H9 (cell line): ENCODE data around the gene CTNNA3. TPM values are rescaled to one million over a fixed set of nuclear protein-coding genes. Genes with fewer than 3 reads are reported as not detected.

Experiments used
- DNase-seq: peaks from one replicate; pipeline ENCODE4 v3.0.0-alpha.2; 2017
- H2AFZ ChIP-seq: one replicate; pipeline ENCODE4 v1.6.1; 2013; ENCODE audit warnings: mild to moderate bottlenecking, low read length, control low read depth, moderate library complexity
- H2AK5ac ChIP-seq: 2 replicates; pipeline ENCODE4 v1.6.1; 2013; ENCODE audit warnings: low read length, control low read depth, mixed read lengths; ENCODE audit not compliant: insufficient read length
- H2BK120ac ChIP-seq: one replicate; pipeline ENCODE4 v1.6.1; 2013; ENCODE audit warnings: low read depth, mild to moderate bottlenecking, low read length, control low read depth, inconsistent platforms; ENCODE audit not compliant: poor library complexity, severe bottlenecking
- H2BK12ac ChIP-seq: 2 replicates; pipeline ENCODE4 v1.6.1; 2013; ENCODE audit warnings: low read length, control low read depth, mixed read lengths, low read depth; ENCODE audit not compliant: insufficient read length
- H2BK15ac ChIP-seq: 2 replicates; pipeline ENCODE4 v1.6.1; 2013; ENCODE audit warnings: low read depth, low read length, control low read depth
- H2BK20ac ChIP-seq: one replicate; pipeline ENCODE4 v1.6.1; 2013; ENCODE audit warnings: low read depth, mild to moderate bottlenecking, low read length, control low read depth, inconsistent platforms; ENCODE audit not compliant: poor library complexity, severe bottlenecking
- H2BK5ac ChIP-seq: 2 replicates; pipeline ENCODE4 v1.6.1; 2013; ENCODE audit warnings: low read length, control low read depth, mixed read lengths; ENCODE audit not compliant: insufficient read length
- H3K14ac ChIP-seq: 2 replicates; pipeline ENCODE4 v1.6.1; 2013; ENCODE audit warnings: low read length, control low read depth; ENCODE audit not compliant: insufficient read depth
- H3K18ac ChIP-seq: 2 replicates; pipeline ENCODE4 v1.6.1; 2013; ENCODE audit warnings: low read depth, mild to moderate bottlenecking, mixed read lengths, low read length, control low read depth; ENCODE audit not compliant: insufficient read length
- H3K23ac ChIP-seq: 2 replicates; pipeline ENCODE4 v1.6.1; 2013; ENCODE audit warnings: low read length, control low read depth, mixed read lengths, low read depth; ENCODE audit not compliant: insufficient read length
- H3K23me2 ChIP-seq: 2 replicates; pipeline ENCODE4 v1.6.1; 2013; ENCODE audit warnings: low read depth, mild to moderate bottlenecking, mixed read lengths, low read length, control low read depth; ENCODE audit not compliant: insufficient read length, poor library complexity, severe bottlenecking
- H3K27ac ChIP-seq: 2 replicates; pipeline ENCODE4 v1.5.1; 2013; ENCODE audit warnings: low read length, control low read depth, mixed read lengths, low read depth; ENCODE audit not compliant: insufficient read length
- H3K27me3 ChIP-seq: 2 replicates; pipeline ENCODE4 v1.6.1; 2013; ENCODE audit warnings: low read length, control low read depth, inconsistent platforms; ENCODE audit not compliant: insufficient read depth
- H3K4ac ChIP-seq: 2 replicates; pipeline ENCODE4 v1.6.1; 2013; ENCODE audit warnings: low read depth, mild to moderate bottlenecking, control low read depth, inconsistent platforms, low read length, moderate library complexity
- H3K4me1 ChIP-seq: 2 replicates; pipeline ENCODE4 v1.6.1; 2013; ENCODE audit warnings: low read length, control low read depth, inconsistent platforms; ENCODE audit not compliant: insufficient read depth
- H3K4me2 ChIP-seq: 2 replicates; pipeline ENCODE4 v1.6.1; 2013; ENCODE audit warnings: low read length, control low read depth, mixed read lengths; ENCODE audit not compliant: insufficient read length, insufficient read depth
- H3K56ac ChIP-seq: 2 replicates; pipeline ENCODE4 v1.6.1; 2013; ENCODE audit warnings: low read depth, mild to moderate bottlenecking, mixed read lengths, low read length, control low read depth; ENCODE audit not compliant: insufficient read length
- H3K79me1 ChIP-seq: 2 replicates; pipeline ENCODE4 v1.6.1; 2013; ENCODE audit warnings: low read depth, mild to moderate bottlenecking, moderate library complexity, low read length, control low read depth, inconsistent platforms; ENCODE audit not compliant: insufficient read depth, poor library complexity, severe bottlenecking
- H3K79me2 ChIP-seq: 2 replicates; pipeline ENCODE4 v1.6.1; 2013; ENCODE audit warnings: low read length, control low read depth, inconsistent platforms; ENCODE audit not compliant: insufficient read depth
- H3K9ac ChIP-seq: 2 replicates; pipeline ENCODE4 v1.6.1; 2013; ENCODE audit warnings: low read length, control low read depth, mixed read lengths; ENCODE audit not compliant: insufficient read length; ENCODE audit errors: extremely low read depth
- H3K9me3 ChIP-seq: one replicate; pipeline ENCODE4 v1.6.1; 2013; ENCODE audit warnings: low read depth, low read length, inconsistent platforms; ENCODE audit not compliant: control insufficient read depth
- H3T11ph ChIP-seq: one replicate; pipeline ENCODE4 v1.6.1; 2013; ENCODE audit warnings: mild to moderate bottlenecking, low read length, control low read depth, inconsistent platforms
- H4K20me1 ChIP-seq: one replicate; pipeline ENCODE4 v1.6.1; 2013; ENCODE audit not compliant: control insufficient read depth, insufficient read length, insufficient read depth
- H4K5ac ChIP-seq: 2 replicates; pipeline ENCODE4 v1.6.1; 2013; ENCODE audit warnings: low read depth, mild to moderate bottlenecking, mixed read lengths, low read length, control low read depth; ENCODE audit not compliant: insufficient read length
- H4K8ac ChIP-seq: replicated peaks from 2 replicates; pipeline ENCODE4 v1.6.1; 2013; ENCODE audit warnings: low read length, control low read depth, mixed read lengths, low read depth; ENCODE audit not compliant: insufficient read length
- H4K91ac ChIP-seq: 2 replicates; pipeline ENCODE4 v1.6.1; 2013; ENCODE audit warnings: low read depth, mild to moderate bottlenecking, moderate library complexity, mixed read lengths, low read length, control low read depth; ENCODE audit not compliant: insufficient read length
- H3K27ac Mint-ChIP-seq, 3 experiments: 2 replicates in 2 of 3; 3 replicates in 1 of 3; pipeline ENCODE4 v1.8.0; 2020 to 2021; ENCODE audit warnings: mixed read lengths in 3 of 3, mild to moderate bottlenecking in 1 of 3, moderate library complexity in 1 of 3
- H3K27me3 Mint-ChIP-seq: 2 replicates; pipeline ENCODE4 v1.8.0; 2021; ENCODE audit warnings: low read depth, mild to moderate bottlenecking, moderate library complexity, mixed read lengths
- H3K36me3 Mint-ChIP-seq, 3 experiments: 2 replicates in 2 of 3; 3 replicates in 1 of 3; pipeline ENCODE4 v1.8.0; 2020 to 2021; ENCODE audit warnings: low read depth in 3 of 3, mixed read lengths in 3 of 3; ENCODE audit not compliant: insufficient read depth in 1 of 3
- H3K4me1 Mint-ChIP-seq, 2 experiments: 2 replicates each; pipeline ENCODE4 v1.8.0; 2020; ENCODE audit warnings: mixed read lengths in 2 of 2
- H3K4me3 Mint-ChIP-seq, 2 experiments: 2 replicates in 1 of 2; 3 replicates in 1 of 2; pipeline ENCODE4 v1.8.0; 2020 to 2021; ENCODE audit warnings: mild to moderate bottlenecking in 2 of 2, mixed read lengths in 2 of 2, moderate library complexity in 1 of 2
- H3K9me3 Mint-ChIP-seq, 2 experiments: 2 replicates in 1 of 2; 3 replicates in 1 of 2; pipeline ENCODE4 v1.8.0; 2020; ENCODE audit warnings: mild to moderate bottlenecking in 2 of 2, mixed read lengths in 2 of 2, moderate library complexity in 1 of 2
- WGBS: extraction: QIAGEN DNeasy Blood & Tissue Kit; methylation state at CpG from one replicate; pipeline ENCODE4 v1.1.7; 2013; ENCODE audit warnings: missing lambda C conversion rate, low lambda C conversion rate, mixed read lengths; ENCODE audit not compliant: insufficient read length; ENCODE audit errors: extremely low coverage; 5-methylcytosine and 5-hydroxymethylcytosine counted together
- total RNA-seq: library from RNA; stranded (reverse); gene quantifications from 2 replicates; pipeline ENCODE4 v1.2.1, GENCODE V29; 2021
- TF ChIP-seq, protein P1 (sequence below): fragments of 200-600 bp; sonication (generic); conservative IDR thresholded peaks from 3 replicates; pipeline ENCODE4 v1.8.0; 2021; ENCODE audit warnings: antibody characterized with exemption, mild to moderate bottlenecking

The CTNNA3 gene
- total RNA-seq, 1 experiment from 2014 or later = 3.3 TPM

DNA sequence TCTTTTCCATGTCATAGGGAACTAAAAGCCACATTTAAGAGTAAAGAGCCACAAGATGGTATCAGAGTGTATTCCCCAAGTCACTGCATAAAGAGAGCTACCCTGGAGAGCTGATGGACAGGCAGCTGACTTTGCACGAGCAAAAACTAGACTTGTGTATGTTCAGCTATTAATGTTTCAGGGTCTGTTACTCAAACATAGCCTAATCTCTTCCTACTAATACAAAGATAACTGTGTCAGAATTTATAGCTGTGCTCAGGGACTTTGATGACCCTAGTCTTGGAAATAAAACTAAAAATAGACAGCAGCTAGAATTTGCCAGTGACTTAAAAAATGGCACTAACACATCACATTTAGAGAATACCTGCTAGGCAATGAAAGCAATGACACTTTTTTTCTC, 815.7 kb downstream of the CTNNA3 start:
- no peaks in the 10 kb centered on the region for H3K79me1 ChIP-seq
- H3K9me3 ChIP-seq = no peaks in the 10 kb centered on the region
- H3K27me3 ChIP-seq = no peaks in the 10 kb centered on the region
- no peak overlapping the region for H2BK12ac ChIP-seq
- Mint-ChIP-seq H3K9me3 (no peaks in the 10 kb centered on the region; a peak in 1 of 5 replicates), H3K4me3 (no peak overlapping the region), H3K27me3 (no peaks in the 10 kb centered on the region), H3K27ac (no peak overlapping the region), H3K36me3 (peaks cover 0 to 1% (median 0%) of the 10 kb centered on the region in 3 experiments; a peak in 2 of 7 replicates), H3K4me1 (peaks cover 0 to 6% of the 10 kb centered on the region in 2 experiments; a peak in 2 of 4 replicates)
- no peak overlapping the region for H3K4me2 ChIP-seq
- no peak overlapping the region for H2BK5ac ChIP-seq
- no peak overlapping the region for H3K18ac ChIP-seq
- no peak overlapping the region for H4K91ac ChIP-seq
- H3K23me2 ChIP-seq = no peaks in the 10 kb centered on the region
- no peak overlapping the region for H4K5ac ChIP-seq
- no peak overlapping the region for H3K9ac ChIP-seq
- no peak overlapping the region for H3K56ac ChIP-seq
- no peaks in the 10 kb centered on the region for H4K20me1 ChIP-seq
- TF ChIP-seq, protein P1, sequence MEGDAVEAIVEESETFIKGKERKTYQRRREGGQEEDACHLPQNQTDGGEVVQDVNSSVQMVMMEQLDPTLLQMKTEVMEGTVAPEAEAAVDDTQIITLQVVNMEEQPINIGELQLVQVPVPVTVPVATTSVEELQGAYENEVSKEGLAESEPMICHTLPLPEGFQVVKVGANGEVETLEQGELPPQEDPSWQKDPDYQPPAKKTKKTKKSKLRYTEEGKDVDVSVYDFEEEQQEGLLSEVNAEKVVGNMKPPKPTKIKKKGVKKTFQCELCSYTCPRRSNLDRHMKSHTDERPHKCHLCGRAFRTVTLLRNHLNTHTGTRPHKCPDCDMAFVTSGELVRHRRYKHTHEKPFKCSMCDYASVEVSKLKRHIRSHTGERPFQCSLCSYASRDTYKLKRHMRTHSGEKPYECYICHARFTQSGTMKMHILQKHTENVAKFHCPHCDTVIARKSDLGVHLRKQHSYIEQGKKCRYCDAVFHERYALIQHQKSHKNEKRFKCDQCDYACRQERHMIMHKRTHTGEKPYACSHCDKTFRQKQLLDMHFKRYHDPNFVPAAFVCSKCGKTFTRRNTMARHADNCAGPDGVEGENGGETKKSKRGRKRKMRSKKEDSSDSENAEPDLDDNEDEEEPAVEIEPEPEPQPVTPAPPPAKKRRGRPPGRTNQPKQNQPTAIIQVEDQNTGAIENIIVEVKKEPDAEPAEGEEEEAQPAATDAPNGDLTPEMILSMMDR = no peak
- no peaks in the 10 kb centered on the region for H3K4me1 ChIP-seq
- no peak overlapping the region for H3K27ac ChIP-seq
- H2AK5ac ChIP-seq = no peak overlapping the region
- no CpG with 5 or more reads among the region's 1 CpG for WGBS
- no peak overlapping the region for H3K14ac ChIP-seq
- H2AFZ ChIP-seq = no peak overlapping the region
- DNase-seq = no peak
- no peak overlapping the region for H2BK20ac ChIP-seq
- H3K23ac ChIP-seq = no peak overlapping the region
- no peak overlapping the region for H2BK15ac ChIP-seq
- H3T11ph ChIP-seq = no peak overlapping the region
- no peak overlapping the region for H3K4ac ChIP-seq
- no peaks in the 10 kb centered on the region for H3K79me2 ChIP-seq
- no peak overlapping the region for H2BK120ac ChIP-seq
- H4K8ac ChIP-seq = no peak overlapping the region
